ENCODE data around the gene FAM186B.
"Not testable (repeated sequence)": the region's sequence is repeated elsewhere in the genome, so short reads cannot be mapped to it uniquely, and the experiment has no call there.

Gene FAM186B

DNA sequence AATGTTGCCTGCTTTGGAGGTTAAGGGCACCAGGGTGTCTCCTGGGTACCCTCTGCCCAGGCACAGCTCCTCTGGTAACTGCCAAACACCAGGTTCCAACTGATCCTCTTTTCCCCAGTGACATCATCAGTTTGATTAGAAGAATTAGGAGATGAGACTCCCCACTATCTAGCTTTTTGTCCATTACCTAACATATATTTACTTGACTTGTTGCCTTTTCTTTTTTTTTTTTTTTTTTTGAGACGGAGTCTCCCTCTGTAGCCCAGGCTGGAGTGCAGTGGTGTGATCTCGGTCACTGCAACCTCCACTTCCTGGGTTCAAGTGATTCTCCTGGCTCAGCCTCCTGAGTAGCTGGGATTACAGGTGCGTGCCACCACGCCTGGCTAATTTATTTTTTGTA is at the start of gene FAM186B:
FAM186B (minus strand) TSS at position 101 of the 400 bp plus-strand sequence. CDS start 162 bp downstream, outside the sequence.
- DNase-seq (ENCODE audit: low read depth in 2 of 2): not testable (repeated sequence)

GRCh38 chr12:49654715-49655114 is 49.3 kb upstream of the FAM186B start:
- no peak for DNase-seq (ENCODE audit: low read depth in 2 of 2)

- no peak for DNase-seq (ENCODE audit: low read depth in 2 of 2)
Observed at GRCh38 chr12:49652921-49653520, 47.6 kb upstream of the FAM186B start.

DNA sequence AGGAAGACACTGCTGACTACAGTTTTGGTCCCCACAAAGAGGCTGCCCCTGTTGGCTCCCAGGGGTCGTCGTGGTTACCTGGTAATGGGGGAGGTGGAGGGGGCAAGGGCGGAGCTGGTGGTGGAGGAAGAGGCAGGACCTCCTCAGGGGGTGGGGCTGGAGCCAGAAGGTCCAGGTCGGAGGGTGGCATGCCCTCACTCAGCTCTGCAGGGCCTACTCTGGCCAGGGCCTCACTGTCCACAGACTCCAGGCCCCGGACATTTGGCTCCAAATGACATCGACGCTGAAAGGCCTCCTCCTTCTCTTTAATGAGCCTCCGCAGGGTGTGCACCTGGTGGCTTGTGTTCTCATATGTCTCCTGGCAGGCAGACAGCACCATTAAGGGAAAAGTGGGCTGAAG is 46.4 kb upstream of the FAM186B start:
- no peak for DNase-seq (ENCODE audit: low read depth in 2 of 2)

DNA sequence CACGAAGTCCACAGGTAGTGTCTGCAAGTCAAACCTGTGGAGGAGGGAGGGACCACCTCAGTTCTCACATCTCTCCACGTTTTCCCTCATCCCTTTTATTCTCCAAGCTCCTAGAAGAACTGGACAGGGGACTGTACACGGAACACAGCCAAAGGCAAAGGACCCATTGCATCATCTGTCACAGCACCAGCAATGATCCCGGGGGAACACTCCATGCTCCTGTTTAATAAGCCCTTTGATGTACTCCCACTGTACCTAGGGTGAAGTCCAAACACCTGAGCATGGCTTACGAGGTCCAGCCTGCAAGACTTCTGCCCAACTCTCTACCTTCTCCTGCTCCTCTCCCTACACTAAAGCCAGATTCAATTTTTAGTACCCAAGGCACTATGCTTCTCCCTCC is 44.5 kb upstream of the FAM186B start:
- DNase-seq (ENCODE audit: low read depth in 2 of 2): no peak

DNA sequence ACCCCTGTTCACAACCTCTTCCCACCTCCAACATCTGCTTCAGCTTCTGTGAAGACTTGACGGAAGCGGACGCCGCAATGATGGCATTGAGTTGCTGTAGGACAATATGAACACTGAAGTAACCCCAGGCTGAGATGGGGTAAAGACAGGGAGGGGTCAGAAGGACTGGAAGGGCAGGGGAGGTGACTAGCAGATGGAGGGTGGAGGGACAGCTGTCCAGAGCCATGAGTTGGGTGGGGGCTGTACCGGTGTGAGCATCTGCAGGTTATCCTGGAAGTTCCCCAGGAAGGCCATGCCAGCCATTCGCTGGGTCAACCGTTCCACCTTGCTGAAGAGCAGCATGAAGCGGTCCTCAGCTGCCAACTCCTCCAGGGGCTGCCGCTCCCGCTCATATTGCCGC is 44.0 kb upstream of the FAM186B start:
- no peak for DNase-seq (ENCODE audit: low read depth in 2 of 2)

DNA sequence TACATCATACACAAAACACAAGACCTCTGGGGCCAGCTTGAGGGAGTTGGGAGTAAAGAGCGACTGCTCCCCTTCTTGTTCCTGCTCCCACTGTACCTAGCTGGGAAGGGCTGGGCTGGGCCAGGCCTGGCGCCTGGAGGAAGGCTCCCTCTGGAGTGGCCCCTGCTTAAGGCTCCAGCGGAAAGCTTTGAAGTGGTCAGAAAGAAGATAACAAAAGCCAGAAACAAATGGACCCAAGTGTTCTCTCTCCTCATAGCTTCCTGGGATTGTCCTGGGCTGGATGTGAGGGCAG is 43.2 kb upstream of the FAM186B start:
- DNase-seq (ENCODE audit: low read depth in 2 of 2): no peak

DNA sequence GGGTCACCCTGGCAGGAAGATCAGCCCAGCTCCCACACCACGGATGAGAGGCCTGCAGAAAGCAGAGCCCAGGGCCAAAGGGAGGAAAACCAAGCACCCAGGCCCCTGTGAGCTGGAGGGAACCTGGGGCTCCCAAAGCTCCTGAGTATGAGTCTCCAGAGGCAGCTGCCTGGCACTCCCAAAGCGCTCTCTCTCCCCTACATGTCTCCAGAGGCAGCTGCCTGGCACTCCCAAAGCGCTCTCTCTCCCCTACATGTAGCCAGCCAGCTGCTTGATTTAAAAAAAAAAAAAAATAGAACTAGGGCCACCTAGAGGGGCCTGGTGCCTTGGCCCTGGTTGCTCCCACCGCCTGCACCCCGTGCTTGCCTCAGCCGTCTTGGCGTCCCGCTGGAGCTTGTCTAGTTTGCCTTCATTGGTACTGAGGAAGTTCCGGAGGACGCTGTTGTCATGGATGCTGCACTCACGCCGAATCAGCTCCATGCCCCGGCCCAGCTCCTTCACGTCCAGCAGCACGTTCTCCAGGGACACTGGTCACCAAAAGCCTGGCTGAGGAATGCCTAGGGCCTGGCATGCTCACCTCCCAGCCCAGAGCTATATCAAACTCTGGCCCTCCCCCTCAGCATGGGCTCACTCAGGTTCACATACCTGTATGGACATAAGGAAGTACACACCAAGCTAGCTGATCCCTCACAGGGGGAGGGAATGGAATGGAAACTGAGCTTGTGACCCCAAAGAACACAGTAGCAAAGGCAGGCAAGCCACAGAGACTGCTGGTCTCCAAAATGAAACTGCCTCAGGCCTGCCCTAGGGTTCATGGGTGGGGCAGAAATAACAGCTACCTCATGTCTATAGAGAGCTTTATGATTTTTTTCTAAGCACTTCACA is 42.6 kb upstream of the FAM186B start:
- no peak for DNase-seq (ENCODE audit: low read depth in 2 of 2)

DNA sequence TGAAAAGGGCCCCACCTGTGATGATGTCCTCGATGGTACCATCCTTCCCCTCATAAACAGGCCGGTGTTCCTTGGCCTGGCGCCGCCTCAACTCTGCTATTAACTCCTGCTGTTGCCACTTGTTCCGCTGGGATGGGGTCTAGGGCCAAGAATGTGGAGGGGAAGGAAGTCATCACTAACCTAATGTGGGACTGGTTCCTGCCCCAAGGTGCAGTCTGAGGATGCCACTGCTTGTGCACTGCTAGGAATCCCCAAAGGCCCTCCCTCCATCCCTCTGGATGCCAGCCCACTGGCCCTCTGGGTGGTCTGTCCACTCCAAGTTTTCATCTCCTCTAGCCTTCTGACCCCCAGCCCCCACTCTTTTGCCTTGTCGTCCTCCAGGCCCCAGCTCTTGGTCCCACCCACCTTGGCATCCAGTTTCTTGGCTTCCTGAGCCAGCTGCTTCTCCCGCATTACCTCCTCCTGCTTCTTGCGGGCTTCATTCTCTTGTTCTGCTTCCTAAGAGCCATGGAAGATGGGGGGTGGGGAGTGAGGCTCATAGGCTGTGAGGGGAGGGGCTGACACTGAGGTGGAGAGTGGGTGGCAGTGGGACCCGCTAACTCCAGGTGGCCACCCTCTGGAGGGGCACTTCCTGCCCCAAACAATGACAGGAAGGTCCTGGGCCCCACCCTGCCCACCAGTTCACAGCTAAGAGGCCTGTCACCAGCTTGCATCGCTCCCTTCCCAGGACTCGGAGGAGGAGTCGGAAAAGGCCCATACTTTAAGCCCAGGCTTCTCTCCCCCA is 41.6 kb upstream of the FAM186B start:
- DNase-seq (ENCODE audit: low read depth in 2 of 2): no peak

- no peak for DNase-seq (ENCODE audit: low read depth in 2 of 2)
Observed at GRCh38 chr12:49646331-49646830, 40.9 kb upstream of the FAM186B start.

DNA sequence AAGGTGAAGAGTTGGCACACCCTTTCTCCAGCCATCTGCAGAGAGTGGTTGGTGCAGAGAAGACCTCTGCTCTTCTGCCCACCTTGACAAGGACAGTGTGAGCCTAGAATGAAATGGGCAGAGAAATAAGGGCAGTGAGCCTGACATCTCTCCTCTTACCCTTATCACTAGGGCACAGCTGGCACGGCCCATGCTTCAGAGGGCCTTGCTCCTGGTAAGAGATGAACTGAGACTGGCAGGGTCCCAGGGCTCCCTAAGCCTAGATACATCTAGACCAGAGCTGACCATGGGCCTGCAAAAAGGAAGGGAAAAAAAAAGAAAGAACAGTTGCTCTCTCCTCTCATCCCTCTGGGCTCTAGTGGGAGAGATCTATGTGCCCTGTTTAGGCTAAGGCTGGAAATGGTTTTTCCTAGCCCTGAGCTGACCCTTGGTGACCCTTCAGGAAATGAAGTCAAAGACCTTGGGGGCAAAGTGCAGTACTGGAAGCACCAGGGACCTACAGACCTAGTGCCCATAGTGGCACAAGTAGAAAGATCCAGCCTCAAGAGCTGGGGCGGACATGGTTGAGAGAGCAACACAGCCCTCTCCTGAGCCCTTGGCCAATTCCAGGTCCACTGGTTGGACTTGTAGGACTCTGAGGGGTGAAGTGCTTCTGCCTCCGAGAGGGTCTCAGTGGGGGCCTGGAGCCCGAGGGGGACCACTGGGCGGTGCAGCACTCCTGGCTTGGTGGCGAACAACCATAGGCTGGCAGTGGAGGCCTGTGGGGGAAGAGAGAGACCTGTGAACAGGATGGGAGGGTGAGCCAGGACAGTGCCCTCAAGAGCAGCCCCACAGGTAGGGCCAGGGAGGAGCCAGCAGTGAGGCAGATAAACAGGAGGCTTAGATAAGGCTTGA is 40.0 kb upstream of the FAM186B start:
- no peak for DNase-seq (ENCODE audit: low read depth in 2 of 2)

- DNase-seq (ENCODE audit: low read depth in 2 of 2): peak; percentile 50 to 72
Observed at GRCh38 chr12:49644620-49644994, 39.2 kb upstream of the FAM186B start.

- no peak for DNase-seq (ENCODE audit: low read depth in 2 of 2)
Observed at GRCh38 chr12:49643961-49644619, 38.7 kb upstream of the FAM186B start.

- DNase-seq (ENCODE audit: low read depth in 2 of 2): no peak
Observed at GRCh38 chr12:49643135-49643534, 37.7 kb upstream of the FAM186B start.

DNA sequence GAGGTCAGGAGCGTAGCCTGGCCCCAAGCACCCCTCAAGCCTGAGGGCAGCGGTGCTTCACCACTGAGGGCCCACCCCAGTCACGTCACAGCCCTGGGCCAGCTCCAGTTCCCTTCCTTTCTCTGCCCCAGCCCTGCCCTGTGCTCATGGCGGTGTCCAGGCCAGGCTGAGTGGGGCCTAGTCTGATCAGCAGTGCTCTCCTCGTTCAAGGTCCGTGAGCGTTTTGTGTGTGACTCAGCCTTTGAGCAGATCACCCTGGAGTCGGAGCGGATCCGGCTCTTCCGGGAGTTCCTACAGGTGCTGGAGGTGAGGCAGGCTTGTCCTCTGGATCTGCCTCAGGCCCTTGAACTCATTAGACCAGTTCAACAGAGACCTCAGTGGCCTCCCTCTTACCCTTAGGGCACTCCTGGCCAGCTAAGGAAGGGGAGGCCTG is 36.9 kb upstream of the FAM186B start:
- DNase-seq (ENCODE audit: low read depth in 2 of 2): no peak

- no peak for DNase-seq (ENCODE audit: low read depth in 2 of 2)
Observed at GRCh38 chr12:49641748-49642369, 36.4 kb upstream of the FAM186B start.

GRCh38 chr12:49636979-49637755 is 31.7 kb upstream of the FAM186B start:
- peak in 1 of 2 donors; percentile 24 for DNase-seq (ENCODE audit: low read depth in 2 of 2)

GRCh38 chr12:49636574-49636973 is 31.1 kb upstream of the FAM186B start:
- DNase-seq (ENCODE audit: low read depth in 2 of 2): no peak

- no peak for DNase-seq (ENCODE audit: low read depth in 2 of 2)
Observed at GRCh38 chr12:49635656-49636055, 30.2 kb upstream of the FAM186B start.

- DNase-seq (ENCODE audit: low read depth in 2 of 2): no peak
Observed at GRCh38 chr12:49635036-49635435, 29.6 kb upstream of the FAM186B start.
